Aorta (tissue), 5 donors: Measurements from ENCODE around the gene OOEP. TPM values are rescaled to one million over a fixed set of nuclear protein-coding genes. Genes with fewer than 3 reads are reported as not detected.

Source experiments
- ATAC-seq: fragments of 200-7000 bp; cut with Tn5 transposase; one replicate; pipeline ENCODE4 v1.9.1; 2022; ENCODE audit warnings: moderate library complexity; ENCODE audit not compliant: low FRiP score
- DNase-seq, 2 donors: peaks; one replicate each; pipeline ENCODE4 v3.0.0-alpha.2; 2020
- H3K27ac ChIP-seq, 2 donors: one replicate each; pipeline ENCODE4 v1.5.1; 2013; ENCODE audit warnings: low read length in 2 of 2, mild to moderate bottlenecking in 2 of 2, moderate library complexity in 2 of 2, control low read depth in 1 of 2, inconsistent platforms in 1 of 2, low read depth in 1 of 2
- H3K27me3 ChIP-seq, 2 donors: one replicate each; pipeline ENCODE4 v1.6.1; 2013; ENCODE audit warnings: control low read depth in 1 of 2, low read length in 1 of 2, mild to moderate bottlenecking in 1 of 2, moderate library complexity in 1 of 2; ENCODE audit not compliant: insufficient read depth in 2 of 2, control insufficient read depth in 1 of 2
- H3K36me3 ChIP-seq, 2 donors: one replicate each; pipeline ENCODE4 v1.6.1; 2013; ENCODE audit warnings: control low read depth in 1 of 2, low read length in 1 of 2, mild to moderate bottlenecking in 1 of 2; ENCODE audit not compliant: insufficient read depth in 2 of 2, control insufficient read depth in 1 of 2
- H3K4me1 ChIP-seq, 2 donors: one replicate each; pipeline ENCODE4 v1.6.1; 2013; ENCODE audit warnings: low read length in 2 of 2, control low read depth in 1 of 2, mild to moderate bottlenecking in 1 of 2, moderate library complexity in 1 of 2; ENCODE audit not compliant: insufficient read depth in 2 of 2, control insufficient read depth in 1 of 2
- H3K4me3 ChIP-seq, 2 donors: one replicate each; pipeline ENCODE4 v1.5.1; 2013; ENCODE audit warnings: low read length in 2 of 2, control low read depth in 1 of 2, mild to moderate bottlenecking in 1 of 2
- H3K9me3 ChIP-seq: one replicate; pipeline ENCODE4 v1.6.1; 2013; ENCODE audit warnings: mild to moderate bottlenecking, low read length; ENCODE audit not compliant: control insufficient read depth
- WGBS, 2 donors: extraction: QIAGEN DNeasy Blood & Tissue Kit; methylation state at CpG; one replicate each; pipeline ENCODE4 v1.1.7; 2013; 5-methylcytosine and 5-hydroxymethylcytosine counted together
- intact Hi-C, 2 donors: fragments of 100-400 bp; cut with DNase I; formaldehyde crosslinking; loops; one replicate each; pipeline versions ENCODE4 v1.14.2 to v1.15.0; 2022
- polyA plus RNA-seq, 2 donors: library from polyadenylated mRNA; stranded (reverse); fragments of 200-250 nt; gene quantifications; one replicate each; pipeline ENCODE4 v1.2.3, GENCODE V29; 2013
- total RNA-seq, 2 donors: library from RNA; stranded (reverse); fragmentation: NEBNext Ultra II Directional; extraction: Animal tissue kit (Norgen Biotek cat#: 25700); gene quantifications; one replicate each; pipeline ENCODE4 v1.2.1, GENCODE V29; 2021
- donor health status: healthy with polysubstance abuse.
- donor health status: Bipolar disorder and iron deficiency.
- donor health status: DM: no; HTN: no; CAD: no.
- donor health status: DM: no; HTN: no; CAD: no.
- donor health status: DM: yes; HTN: yes; CAD: no.

The OOEP gene
- total and polyA plus RNA-seq, 4 donors: 0.39 to 1.1 (median 0.84) TPM; not detected in 1

DNA sequence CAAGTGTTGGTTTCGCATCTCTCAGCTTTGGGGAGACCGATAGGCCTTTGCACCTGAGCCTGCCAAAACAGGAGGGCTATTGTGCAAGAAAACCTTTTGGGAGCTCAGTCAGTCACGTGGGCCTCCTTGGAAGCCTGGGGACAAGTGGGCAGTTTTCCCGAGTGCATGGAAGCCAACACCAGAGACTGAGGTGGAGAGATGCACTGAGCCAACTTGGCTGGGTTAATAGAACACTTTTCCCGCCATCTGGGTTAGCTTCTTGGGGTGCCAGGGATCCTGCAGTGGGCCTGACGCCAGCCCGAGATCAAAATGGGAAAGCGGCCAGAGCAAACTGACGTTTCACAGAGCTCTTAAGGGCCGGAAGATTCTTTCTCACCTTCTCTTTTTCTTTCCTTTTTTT lies 2.8 kb upstream of the OOEP start:
- no peak for ATAC-seq

DNA sequence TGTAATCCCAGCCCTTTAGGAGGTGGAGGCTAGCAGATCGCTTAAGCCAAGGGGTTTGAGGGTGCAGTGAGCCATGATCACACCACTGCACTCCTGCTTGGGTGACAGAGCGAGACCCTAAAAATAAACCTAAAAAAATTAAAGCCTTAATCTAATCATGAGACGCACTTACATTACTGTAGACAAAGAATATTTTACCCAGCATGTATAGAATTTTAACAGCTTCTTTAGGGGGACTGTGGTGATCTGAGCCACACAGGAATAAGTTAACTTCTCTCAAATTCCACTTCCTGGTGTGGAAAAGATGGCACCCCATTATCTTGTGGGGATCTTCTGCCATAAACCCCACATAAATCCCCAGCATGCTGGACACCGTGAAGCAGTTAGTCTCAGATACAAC lies 2.3 kb upstream of the OOEP start:
- H3K4me3 ChIP-seq: no peak overlapping the region
- no peak overlapping the region for H3K27ac ChIP-seq
- intact Hi-C loops: no loop called here
- no peaks in the 10 kb centered on the region for H3K27me3 ChIP-seq
- H3K9me3 ChIP-seq: peaks cover 7% of the 10 kb centered on the region
- ATAC-seq (no peak), DNase-seq (no peak)
- H3K36me3 ChIP-seq: no peaks in the 10 kb centered on the region
- H3K4me1 ChIP-seq: no peaks in the 10 kb centered on the region
- 97 to 98% methylated on average over 4 of the region's 4 CpGs for WGBS, 2 donors

More for the DNA sequence above, 2.8 kb upstream of the OOEP start:
- Histone ChIP-seq H3K27me3 (no peaks in the 10 kb centered on the region), H3K27ac (no peak overlapping the region), H3K9me3 (peaks cover 7% of the 10 kb centered on the region), H3K36me3 (no peaks in the 10 kb centered on the region), H3K4me3 (no peak overlapping the region), H3K4me1 (no peaks in the 10 kb centered on the region)
- WGBS, 2 donors: 67 to 76% methylated on average over 10 of the region's 10 CpGs
- DNase-seq: no peak
- intact Hi-C loops: no loop called here

DNA sequence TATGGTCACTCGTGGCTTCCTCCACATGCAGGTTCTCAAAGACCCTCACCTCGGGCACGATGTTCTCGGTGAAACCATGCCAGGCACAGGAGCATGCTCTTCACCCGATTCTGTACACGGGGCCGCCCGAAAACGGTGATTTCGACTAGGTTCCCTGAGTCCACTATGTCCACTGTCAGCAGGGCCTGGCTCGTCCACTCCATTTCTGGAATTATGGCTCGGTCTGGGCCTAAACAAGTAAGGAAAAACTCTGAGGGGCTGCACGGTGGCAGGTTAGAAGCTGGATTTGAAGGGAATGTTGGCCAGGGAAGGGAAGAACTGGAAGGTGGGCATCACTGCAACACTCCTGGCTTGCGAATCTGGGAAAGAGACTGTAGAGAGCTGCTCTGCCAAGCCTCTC lies 540 bp downstream of the OOEP start:
- no peak overlapping the region for H3K27ac ChIP-seq
- 90 to 93% methylated on average over 14 of the region's 14 CpGs for WGBS, 2 donors
- peaks cover 7% of the 10 kb centered on the region for H3K9me3 ChIP-seq
- intact Hi-C loops: no loop called here
- no peaks in the 10 kb centered on the region for H3K27me3 ChIP-seq
- ATAC-seq (no peak), DNase-seq (no peak)
- no peaks in the 10 kb centered on the region for H3K36me3 ChIP-seq
- H3K4me1 ChIP-seq: no peaks in the 10 kb centered on the region
- no peak overlapping the region for H3K4me3 ChIP-seq

DNA sequence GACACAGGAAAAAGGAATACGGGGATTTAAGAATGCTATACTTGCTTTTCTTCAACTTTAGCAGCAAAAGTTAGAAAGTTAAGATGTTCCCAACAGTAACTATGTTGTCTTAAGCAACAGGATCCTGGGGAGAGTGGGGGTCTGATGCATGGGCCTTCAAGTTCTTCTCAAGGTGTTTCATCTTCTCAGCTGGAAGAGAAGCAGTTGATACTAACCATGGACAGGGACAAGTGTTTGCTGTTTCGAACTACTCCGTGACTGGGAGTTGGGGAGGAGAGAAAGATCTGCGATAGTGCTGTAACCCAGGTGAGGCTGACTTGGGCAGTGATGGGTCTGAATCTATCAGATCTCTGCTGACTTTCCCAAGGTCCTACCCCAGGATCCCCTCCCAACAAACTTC lies 1.0 kb downstream of the OOEP start:
- intact Hi-C loops: no loop called here
- H3K4me1 ChIP-seq: no peaks in the 10 kb centered on the region
- peaks cover 7% of the 10 kb centered on the region for H3K9me3 ChIP-seq
- ATAC-seq (no peak), DNase-seq (no peak)
- no peaks in the 10 kb centered on the region for H3K27me3 ChIP-seq
- no peaks in the 10 kb centered on the region for H3K36me3 ChIP-seq
- 83 to 84% methylated on average over 4 of the region's 4 CpGs for WGBS, 2 donors
- H3K27ac ChIP-seq: no peak overlapping the region
- H3K4me3 ChIP-seq: no peak overlapping the region

DNA sequence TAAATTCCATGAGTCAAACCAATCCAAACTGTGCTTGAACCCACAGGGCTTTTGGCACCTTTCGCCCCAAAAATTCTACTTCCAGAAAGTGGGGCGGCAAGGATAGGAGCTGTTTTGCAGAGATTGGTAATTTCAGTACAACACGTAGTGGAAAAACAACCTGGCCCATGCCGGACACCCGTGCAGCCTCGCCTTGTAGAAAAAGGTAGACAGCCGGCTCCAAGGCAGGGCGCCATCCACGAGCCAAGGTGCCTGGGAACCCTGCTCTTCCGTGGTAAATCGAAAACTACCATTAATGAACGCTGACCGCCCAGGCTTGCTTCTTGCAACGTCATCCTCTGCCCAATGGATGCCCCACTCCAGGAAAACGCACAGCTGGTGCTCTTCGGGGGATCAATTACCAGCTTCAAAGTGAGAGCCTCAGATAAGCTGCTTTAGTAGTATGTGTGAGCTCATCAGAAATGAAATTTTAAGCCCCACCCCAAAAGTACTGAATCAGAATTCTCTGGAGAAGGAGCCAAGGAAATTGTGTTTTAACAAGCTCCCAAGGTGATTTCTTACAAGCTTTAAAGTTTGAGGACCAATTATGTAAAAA lies 1.8 kb downstream of the OOEP start:
- Histone ChIP-seq H3K27me3 (no peaks in the 10 kb centered on the region), H3K36me3 (no peaks in the 10 kb centered on the region), H3K9me3 (peaks cover 5% of the 10 kb centered on the region), H3K4me1 (no peaks in the 10 kb centered on the region), H3K27ac (no peak overlapping the region), H3K4me3 (no peak overlapping the region)
- ATAC-seq (no peak), DNase-seq (no peak)
- intact Hi-C loops: no loop called here
- 78 to 79% methylated on average over 16 of the region's 16 CpGs for WGBS, 2 donors

DNA sequence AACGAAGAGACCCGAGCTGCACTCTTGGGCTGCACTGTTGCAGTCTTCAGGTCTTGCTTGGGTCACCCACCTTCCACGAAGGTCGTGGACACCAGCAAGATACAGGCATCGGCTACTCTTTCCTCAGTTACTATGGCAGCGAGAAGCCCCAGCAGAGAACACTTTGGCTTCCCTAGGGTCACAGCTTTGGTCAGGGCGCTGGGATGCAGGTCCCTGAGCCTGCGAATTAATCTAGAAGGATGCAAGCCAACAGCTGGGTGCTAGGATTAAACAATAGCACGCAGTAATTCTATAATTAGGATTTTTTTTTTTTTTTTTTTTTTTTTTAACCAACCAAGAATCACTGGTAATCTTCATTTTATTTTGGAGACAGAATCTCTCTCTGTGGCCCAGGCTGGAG lies 5.1 kb downstream of the OOEP start:
- Histone ChIP-seq H3K27ac (no peak overlapping the region), H3K4me3 (no peak overlapping the region), H3K27me3 (no peaks in the 10 kb centered on the region), H3K36me3 (no peaks in the 10 kb centered on the region), H3K4me1 (no peaks in the 10 kb centered on the region), H3K9me3 (no peaks in the 10 kb centered on the region)
- WGBS, 2 donors: 91% methylated on average over 9 of the region's 9 CpGs
- DNase-seq: no peak
- no peak for ATAC-seq
- intact Hi-C loops: no loop called here

DNA sequence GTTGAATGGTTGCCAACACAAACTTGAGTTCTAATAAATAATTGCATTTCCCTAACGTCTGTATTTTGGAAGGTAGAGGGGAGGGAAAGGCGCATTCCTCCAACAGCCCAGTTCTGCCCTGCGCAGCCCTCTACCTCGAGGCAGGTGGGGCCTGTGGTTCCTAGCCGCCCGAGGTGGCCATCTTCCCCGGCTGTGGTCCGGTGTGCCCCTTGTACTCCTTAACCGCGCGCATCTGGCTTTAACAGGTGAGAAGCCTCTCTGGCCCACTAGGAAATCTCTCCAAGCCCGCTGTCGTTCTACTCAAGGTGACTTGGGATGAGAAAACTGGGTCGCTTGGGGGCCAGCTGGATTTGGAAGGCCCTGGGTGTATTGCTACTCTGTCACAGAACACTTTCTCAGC lies 5.6 kb downstream of the OOEP start:
- WGBS, 2 donors: 86 to 90% methylated on average over 14 of the region's 14 CpGs

DNA sequence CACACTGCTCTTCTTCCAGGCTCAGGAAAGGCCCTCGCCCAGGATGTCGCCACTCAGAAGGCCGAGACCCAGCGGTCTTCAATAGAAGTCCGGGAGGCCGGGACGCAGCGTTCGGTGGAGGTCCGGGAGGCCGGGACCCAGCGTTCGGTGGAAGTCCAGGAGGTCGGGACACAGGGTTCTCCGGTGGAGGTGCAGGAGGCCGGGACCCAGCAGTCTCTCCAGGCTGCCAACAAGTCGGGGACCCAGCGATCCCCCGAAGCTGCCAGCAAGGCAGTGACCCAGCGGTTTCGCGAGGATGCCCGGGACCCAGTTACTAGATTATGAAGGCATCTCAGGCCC lies 6.2 kb downstream of the OOEP start:
- H3K36me3 ChIP-seq: no peaks in the 10 kb centered on the region
- no peaks in the 10 kb centered on the region for H3K4me1 ChIP-seq
- DNase-seq: no peak
- no peak for ATAC-seq
- H3K9me3 ChIP-seq: no peaks in the 10 kb centered on the region
- no peak overlapping the region for H3K4me3 ChIP-seq
- H3K27ac ChIP-seq: no peak overlapping the region
- 97 to 98% methylated on average over 23 of the region's 23 CpGs for WGBS, 2 donors
- intact Hi-C loops: no loop called here
- H3K27me3 ChIP-seq: no peaks in the 10 kb centered on the region

More for the DNA sequence above, 5.6 kb downstream of the OOEP start:
- intact Hi-C loops: no loop called here
- ATAC-seq: no peak
- Histone ChIP-seq H3K27me3 (no peaks in the 10 kb centered on the region), H3K27ac (no peak overlapping the region), H3K9me3 (no peaks in the 10 kb centered on the region), H3K36me3 (no peaks in the 10 kb centered on the region), H3K4me1 (no peaks in the 10 kb centered on the region), H3K4me3 (no peak overlapping the region)
- DNase-seq: no peak

DNA sequence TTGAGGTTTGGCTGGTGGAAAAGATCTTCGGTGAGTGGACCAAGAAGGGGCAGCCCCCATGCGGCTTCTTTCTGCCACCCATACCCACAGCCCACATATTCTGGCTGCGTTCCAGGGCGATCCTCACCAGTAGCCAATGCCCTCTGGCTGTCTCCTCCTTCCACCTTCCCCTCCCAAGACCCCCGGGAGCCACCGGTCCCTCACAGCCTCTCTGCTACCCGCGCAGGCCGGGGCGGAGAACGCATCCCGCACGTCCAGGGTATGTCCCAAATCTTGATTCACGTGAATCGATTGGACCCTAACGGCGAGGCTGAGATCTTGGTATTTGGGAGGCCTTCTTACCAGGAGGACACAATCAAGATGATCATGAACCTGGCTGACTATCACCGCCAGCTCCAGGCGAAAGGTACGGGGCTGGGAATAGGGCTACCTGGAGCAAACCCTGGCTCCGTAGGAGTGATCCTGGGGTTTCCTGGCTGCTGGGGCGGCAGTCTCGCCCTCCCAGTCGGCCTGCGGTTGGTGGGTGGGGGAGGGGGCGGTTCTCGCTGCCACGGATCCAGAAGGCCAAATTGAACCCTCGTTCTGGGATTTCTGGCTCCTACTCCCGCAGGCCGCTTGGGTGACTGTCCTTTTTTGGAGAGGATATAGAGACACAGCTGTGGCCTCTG lies 6.7 kb downstream of the OOEP start:
- H3K4me1 ChIP-seq: no peaks in the 10 kb centered on the region
- WGBS, 2 donors: 93% methylated on average over 26 to 31 of the region's 31 CpGs
- H3K27ac ChIP-seq: no peak overlapping the region
- intact Hi-C loops: no loop called here
- no peaks in the 10 kb centered on the region for H3K9me3 ChIP-seq
- no peaks in the 10 kb centered on the region for H3K27me3 ChIP-seq
- ATAC-seq: no peak
- H3K4me3 ChIP-seq: no peak overlapping the region
- DNase-seq: no peak
- no peaks in the 10 kb centered on the region for H3K36me3 ChIP-seq
